Measurements from ENCODE around the gene L3MBTL4.
"Not testable (repeated sequence)": the region's sequence is repeated elsewhere in the genome, so short reads cannot be mapped to it uniquely, and the experiment has no call there.

The L3MBTL4 gene

GRCh38 chr18:6261938-6262337 is 152.8 kb downstream of the L3MBTL4 start:
- no peak for TF ChIP-seq CTCF (IDR thresholded peaks at IDR 0.05)
- DNase-seq = no peak
- H3K27ac Mint-ChIP-seq = no peak overlapping the region
- H3K36me3 Mint-ChIP-seq (ENCODE audit: low read depth) = peaks cover 11% of the 10 kb centered on the region
- H3K4me3 Mint-ChIP-seq = no peak overlapping the region
- H3K4me1 Mint-ChIP-seq = peaks cover 5% of the 10 kb centered on the region
- peaks cover 33% of the 10 kb centered on the region for H3K9me3 Mint-ChIP-seq
- H3K27me3 Mint-ChIP-seq (ENCODE audit: low read depth, poor library complexity) = peaks cover 3% of the 10 kb centered on the region

- Mint-ChIP-seq H3K4me1 (peaks cover 29% of the 10 kb centered on the region), H3K36me3 (ENCODE audit: low read depth) (peaks cover 11% of the 10 kb centered on the region), H3K9me3 (peaks cover 33% of the 10 kb centered on the region)
- H3K27ac Mint-ChIP-seq; DNase-seq; H3K4me3 Mint-ChIP-seq; H3K27me3 Mint-ChIP-seq (ENCODE audit: low read depth, poor library complexity): not testable (repeated sequence)
These were observed 155.4 kb downstream of the L3MBTL4 start for GRCh38 chr18:6259324-6259723.

GRCh38 chr18:6257950-6258349 is 156.8 kb downstream of the L3MBTL4 start:
- DNase-seq = no peak
- Mint-ChIP-seq H3K9me3 (peaks cover 33% of the 10 kb centered on the region), H3K27ac (no peak overlapping the region), H3K27me3 (ENCODE audit: low read depth, poor library complexity) (peaks cover 10% of the 10 kb centered on the region), H3K4me3 (no peak overlapping the region), H3K4me1 (peaks cover 29% of the 10 kb centered on the region), H3K36me3 (ENCODE audit: low read depth) (peaks cover 11% of the 10 kb centered on the region)
- no peak for TF ChIP-seq CTCF (IDR thresholded peaks at IDR 0.05)

- H3K4me3 Mint-ChIP-seq = no peak overlapping the region
- TF ChIP-seq CTCF (IDR thresholded peaks at IDR 0.05) = no peak
- peak overlapping the region; percentile 41 for H3K27ac Mint-ChIP-seq
These were observed 158.2 kb downstream of the L3MBTL4 start for GRCh38 chr18:6256521-6256920.

GRCh38 chr18:6255886-6256285 is 158.8 kb downstream of the L3MBTL4 start:
- Mint-ChIP-seq H3K27me3 (ENCODE audit: low read depth, poor library complexity) (peaks cover 10% of the 10 kb centered on the region), H3K27ac (no peak overlapping the region), H3K36me3 (ENCODE audit: low read depth) (peaks cover 11% of the 10 kb centered on the region), H3K4me1 (peaks cover 29% of the 10 kb centered on the region), H3K4me3 (no peak overlapping the region), H3K9me3 (peaks cover 34% of the 10 kb centered on the region)
- no peak for DNase-seq
- no peak for TF ChIP-seq CTCF (IDR thresholded peaks at IDR 0.05)

More at GRCh38 chr18:6256521-6256920, 158.2 kb downstream of the L3MBTL4 start:
- peaks cover 37% of the 10 kb centered on the region for H3K9me3 Mint-ChIP-seq
- DNase-seq = no peak
- peaks cover 10% of the 10 kb centered on the region for H3K27me3 Mint-ChIP-seq (ENCODE audit: low read depth, poor library complexity)
- H3K36me3 Mint-ChIP-seq (ENCODE audit: low read depth) = peaks cover 11% of the 10 kb centered on the region
- peaks cover 29% of the 10 kb centered on the region for H3K4me1 Mint-ChIP-seq

- no peak for DNase-seq
- H3K9me3 Mint-ChIP-seq = peaks cover 30% of the 10 kb centered on the region
- no peak for TF ChIP-seq CTCF (IDR thresholded peaks at IDR 0.05)
- peaks cover 29% of the 10 kb centered on the region for H3K4me1 Mint-ChIP-seq
- peaks cover 11% of the 10 kb centered on the region for H3K36me3 Mint-ChIP-seq (ENCODE audit: low read depth)
- no peak overlapping the region for H3K27ac Mint-ChIP-seq
- H3K4me3 Mint-ChIP-seq = no peak overlapping the region
- peaks cover 10% of the 10 kb centered on the region for H3K27me3 Mint-ChIP-seq (ENCODE audit: low read depth, poor library complexity)
These were observed 159.5 kb downstream of the L3MBTL4 start for GRCh38 chr18:6255116-6255705.
